ACC112 (cell line): ENCODE data around the gene ZBTB17.

ENCODE experiments used
- H2AFZ ChIP-seq: fragments of 200-600 bp; sonication (generic); one replicate; pipeline ENCODE4 v1.6.0; 2017; ENCODE audit warnings: antibody characterized with exemption, low read length; ENCODE audit not compliant: unreplicated experiment
- H3K27ac ChIP-seq: fragments of 200-600 bp; sonication (generic); 2 replicates; pipeline ENCODE4 v1.5.1; 2014; ENCODE audit warnings: low read depth, mild to moderate bottlenecking, antibody characterized with exemption, low read length, moderate library complexity
- H3K27me3 ChIP-seq: fragments of 200-600 bp; sonication (generic); 2 replicates; pipeline ENCODE4 v1.6.1; 2014; ENCODE audit warnings: mild to moderate bottlenecking, antibody characterized with exemption, low read length, moderate library complexity, mixed read lengths; ENCODE audit not compliant: insufficient read depth
- H3K36me3 ChIP-seq: fragments of 200-600 bp; sonication (generic); 2 replicates; pipeline ENCODE4 v1.6.1; 2016; ENCODE audit warnings: mild to moderate bottlenecking, antibody characterized with exemption, low read length, moderate library complexity, mixed read lengths; ENCODE audit not compliant: insufficient read depth
- H3K4me1 ChIP-seq: fragments of 200-600 bp; sonication (generic); one replicate; pipeline ENCODE4 v1.6.1; 2016; ENCODE audit warnings: low read length, mixed read lengths; ENCODE audit not compliant: insufficient read depth, unreplicated experiment, control insufficient read depth
- H3K4me3 ChIP-seq: fragments of 200-600 bp; sonication (generic); 2 replicates; pipeline ENCODE4 v1.5.1; 2014; ENCODE audit warnings: mild to moderate bottlenecking, low read depth, low read length
- H3K79me2 ChIP-seq: fragments of 200-600 bp; sonication (generic); one replicate; pipeline ENCODE4 v1.6.0; 2016; ENCODE audit warnings: low read length; ENCODE audit not compliant: control insufficient read depth, unreplicated experiment, insufficient read depth

Gene ZBTB17

GRCh38 chr1:15966956-15967344 lies 9.0 kb downstream of the ZBTB17 start:
- H3K27me3 ChIP-seq = no peaks in the 10 kb centered on the region
- peaks cover 4% of the 10 kb centered on the region; the same call in 1 of the 2 replicates for H3K36me3 ChIP-seq
- no peak overlapping the region for H3K4me3 ChIP-seq
- H3K79me2 ChIP-seq = peaks cover 57% of the 10 kb centered on the region
- no peak overlapping the region for H2AFZ ChIP-seq
- H3K4me1 ChIP-seq = peaks cover 50% of the 10 kb centered on the region
- peak overlapping the region; percentile 97 for H3K27ac ChIP-seq

GRCh38 chr1:15966081-15966955 lies 9.6 kb downstream of the ZBTB17 start:
- Histone ChIP-seq H3K36me3 (no peaks in the 10 kb centered on the region; the same call in 1 of the 2 replicates), H3K4me3 (peak overlapping the region; percentile 69), H3K4me1 (peaks cover 50% of the 10 kb centered on the region), H3K79me2 (peaks cover 61% of the 10 kb centered on the region), H3K27ac (peak overlapping the region; percentile 97), H2AFZ (peak overlapping the region; percentile 58), H3K27me3 (no peaks in the 10 kb centered on the region)

GRCh38 chr1:15965228-15965767 lies 10.6 kb downstream of the ZBTB17 start:
- peak overlapping the region; percentile 97 for H3K27ac ChIP-seq
- H3K4me3 ChIP-seq = peak overlapping the region; percentile 69
- no peaks in the 10 kb centered on the region; the same call in 1 of the 2 replicates for H3K36me3 ChIP-seq
- peaks cover 50% of the 10 kb centered on the region for H3K4me1 ChIP-seq
- H3K79me2 ChIP-seq = peaks cover 68% of the 10 kb centered on the region
- H2AFZ ChIP-seq = no peak overlapping the region
- H3K27me3 ChIP-seq = no peaks in the 10 kb centered on the region

- H3K36me3 ChIP-seq = no peaks in the 10 kb centered on the region
- no peaks in the 10 kb centered on the region for H3K27me3 ChIP-seq
- H3K4me1 ChIP-seq = peaks cover 51% of the 10 kb centered on the region
- H2AFZ ChIP-seq = no peak overlapping the region
- no peak overlapping the region for H3K4me3 ChIP-seq
- peak overlapping the region; percentile 97 for H3K27ac ChIP-seq
- H3K79me2 ChIP-seq = peaks cover 62% of the 10 kb centered on the region
Observed at GRCh38 chr1:15963968-15964648, 11.8 kb downstream of the ZBTB17 start.

GRCh38 chr1:15963363-15963967 lies 12.4 kb downstream of the ZBTB17 start:
- no peaks in the 10 kb centered on the region for H3K36me3 ChIP-seq
- H3K4me1 ChIP-seq = peaks cover 58% of the 10 kb centered on the region
- peak overlapping the region; percentile 97 for H3K27ac ChIP-seq
- no peak overlapping the region for H2AFZ ChIP-seq
- H3K4me3 ChIP-seq = no peak overlapping the region
- H3K27me3 ChIP-seq = no peaks in the 10 kb centered on the region
- peaks cover 59% of the 10 kb centered on the region for H3K79me2 ChIP-seq

- Histone ChIP-seq H3K27me3 (no peaks in the 10 kb centered on the region), H3K4me3 (no peak overlapping the region), H3K36me3 (no peaks in the 10 kb centered on the region), H2AFZ (no peak overlapping the region), H3K79me2 (peaks cover 57% of the 10 kb centered on the region), H3K4me1 (peaks cover 62% of the 10 kb centered on the region), H3K27ac (no peak overlapping the region)
Observed at GRCh38 chr1:15962671-15963362, 13.1 kb downstream of the ZBTB17 start.

GRCh38 chr1:15962176-15962575 lies 13.7 kb downstream of the ZBTB17 start:
- Histone ChIP-seq H3K27me3 (no peaks in the 10 kb centered on the region), H3K79me2 (peaks cover 57% of the 10 kb centered on the region), H3K4me3 (no peak overlapping the region), H3K27ac (no peak overlapping the region), H3K36me3 (no peaks in the 10 kb centered on the region), H2AFZ (no peak overlapping the region), H3K4me1 (peaks cover 62% of the 10 kb centered on the region)

GRCh38 chr1:15961492-15961891 lies 14.4 kb downstream of the ZBTB17 start:
- Histone ChIP-seq H3K4me1 (peaks cover 59% of the 10 kb centered on the region), H3K79me2 (peaks cover 55% of the 10 kb centered on the region), H3K4me3 (no peak overlapping the region), H3K27ac (no peak overlapping the region), H2AFZ (no peak overlapping the region), H3K27me3 (no peaks in the 10 kb centered on the region), H3K36me3 (no peaks in the 10 kb centered on the region)

- H2AFZ ChIP-seq = no peak overlapping the region
- no peaks in the 10 kb centered on the region for H3K27me3 ChIP-seq
- H3K27ac ChIP-seq = no peak overlapping the region
- peaks cover 56% of the 10 kb centered on the region for H3K79me2 ChIP-seq
- no peak overlapping the region for H3K4me3 ChIP-seq
- peaks cover 59% of the 10 kb centered on the region for H3K4me1 ChIP-seq
- H3K36me3 ChIP-seq = no peaks in the 10 kb centered on the region
Observed at GRCh38 chr1:15960808-15961207, 15.1 kb downstream of the ZBTB17 start.

- Histone ChIP-seq H3K79me2 (peaks cover 63% of the 10 kb centered on the region), H3K36me3 (no peaks in the 10 kb centered on the region), H3K27ac (no peak overlapping the region), H3K4me3 (no peak overlapping the region), H2AFZ (no peak overlapping the region), H3K4me1 (peaks cover 52% of the 10 kb centered on the region), H3K27me3 (no peaks in the 10 kb centered on the region)
Observed at GRCh38 chr1:15959827-15960446, 16.0 kb downstream of the ZBTB17 start.
